Thyroid gland (tissue), 4 donors: ENCODE measurements around the gene MTHFD1.

ENCODE experiments used
- CTCF ChIP-seq, 6 experiments: fragments of 200-600 bp in 3 of 6; fragments of 450-650 bp in 3 of 6; sonication (generic) in 3 of 6; IDR thresholded peaks; one replicate each; pipeline ENCODE4 v1.5.1; 2016 to 2019; ENCODE audit warnings: antibody characterized with exemption in 6 of 6, mild to moderate bottlenecking in 2 of 6, inconsistent platforms in 1 of 6, moderate library complexity in 1 of 6
- POLR2A ChIP-seq, 2 donors: fragments of 450-650 bp; IDR thresholded peaks; one replicate each; pipeline ENCODE4 v1.6.1; 2017; ENCODE audit warnings: antibody characterized with exemption in 2 of 2, mild to moderate bottlenecking in 2 of 2, moderate library complexity in 1 of 2

- no peak for TF ChIP-seq CTCF (IDR thresholded peaks at IDR 0.05)
- TF ChIP-seq POLR2A (IDR thresholded peaks at IDR 0.05): no peak
Observed at GRCh38 chr14:64387232-64387781, 846 bp upstream of the MTHFD1 start.
